ENCODE results near the gene PHKB.

PHKB gene

GRCh38 chr16:47721006-47721637, 260.0 kb downstream of the PHKB start:
- no peak for DNase-seq
- H3K4me3 ChIP-seq (ENCODE audit: low read depth, low read length) = no peak overlapping the region
- TF ChIP-seq, protein P1, sequence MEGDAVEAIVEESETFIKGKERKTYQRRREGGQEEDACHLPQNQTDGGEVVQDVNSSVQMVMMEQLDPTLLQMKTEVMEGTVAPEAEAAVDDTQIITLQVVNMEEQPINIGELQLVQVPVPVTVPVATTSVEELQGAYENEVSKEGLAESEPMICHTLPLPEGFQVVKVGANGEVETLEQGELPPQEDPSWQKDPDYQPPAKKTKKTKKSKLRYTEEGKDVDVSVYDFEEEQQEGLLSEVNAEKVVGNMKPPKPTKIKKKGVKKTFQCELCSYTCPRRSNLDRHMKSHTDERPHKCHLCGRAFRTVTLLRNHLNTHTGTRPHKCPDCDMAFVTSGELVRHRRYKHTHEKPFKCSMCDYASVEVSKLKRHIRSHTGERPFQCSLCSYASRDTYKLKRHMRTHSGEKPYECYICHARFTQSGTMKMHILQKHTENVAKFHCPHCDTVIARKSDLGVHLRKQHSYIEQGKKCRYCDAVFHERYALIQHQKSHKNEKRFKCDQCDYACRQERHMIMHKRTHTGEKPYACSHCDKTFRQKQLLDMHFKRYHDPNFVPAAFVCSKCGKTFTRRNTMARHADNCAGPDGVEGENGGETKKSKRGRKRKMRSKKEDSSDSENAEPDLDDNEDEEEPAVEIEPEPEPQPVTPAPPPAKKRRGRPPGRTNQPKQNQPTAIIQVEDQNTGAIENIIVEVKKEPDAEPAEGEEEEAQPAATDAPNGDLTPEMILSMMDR (IDR thresholded peaks at IDR 0.05; ENCODE audit: low read depth, low read length, missing control alignments) = no peak
- no peaks in the 10 kb centered on the region for H3K27me3 ChIP-seq (replicated peaks)
- H3K27ac ChIP-seq = no peak overlapping the region
- no peaks in the 10 kb centered on the region for H3K36me3 ChIP-seq (replicated peaks)
- in situ Hi-C loops (cut with HindIII; ENCODE audit: low pct_ligation_motif_present, low sequenced_read_pairs) = no loop called here

DNA sequence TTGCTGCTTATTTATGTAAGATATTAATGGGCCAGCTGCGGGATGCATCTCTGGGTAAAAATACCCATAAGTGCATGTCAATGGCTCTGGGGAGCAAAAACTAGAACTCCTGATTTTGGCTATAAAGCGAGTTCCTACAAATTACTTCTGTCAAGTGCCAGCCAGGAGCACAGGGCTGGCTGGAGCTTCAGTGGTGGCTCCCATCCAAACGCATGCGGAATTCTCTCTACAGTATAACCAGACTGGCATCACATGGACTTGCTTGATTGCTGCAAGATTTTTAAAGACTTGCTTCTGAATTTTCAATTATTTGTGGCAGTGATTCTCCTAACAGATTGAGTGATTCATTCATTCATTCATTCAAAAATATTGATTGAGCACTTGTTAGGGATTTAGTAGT, 260.9 kb downstream of the PHKB start:
- no peak overlapping the region for H3K27ac ChIP-seq
- TF ChIP-seq, protein P1 (IDR thresholded peaks at IDR 0.05; ENCODE audit: low read depth, low read length, missing control alignments) = no peak
- no peaks in the 10 kb centered on the region for H3K36me3 ChIP-seq (replicated peaks)
- no peak overlapping the region for H3K4me3 ChIP-seq (ENCODE audit: low read depth, low read length)
- no peak for DNase-seq
- in situ Hi-C loops (cut with HindIII; ENCODE audit: low pct_ligation_motif_present, low sequenced_read_pairs) = no loop called here
- no peaks in the 10 kb centered on the region for H3K27me3 ChIP-seq (replicated peaks)

GRCh38 chr16:47724115-47724785, 263.1 kb downstream of the PHKB start:
- in situ Hi-C loops (cut with HindIII; ENCODE audit: low pct_ligation_motif_present, low sequenced_read_pairs) = no loop called here
- H3K27me3 ChIP-seq (replicated peaks) = no peaks in the 10 kb centered on the region
- no peaks in the 10 kb centered on the region for H3K36me3 ChIP-seq (replicated peaks)
- TF ChIP-seq, protein P1 (IDR thresholded peaks at IDR 0.05; ENCODE audit: low read depth, low read length, missing control alignments) = no peak
- H3K27ac ChIP-seq = no peak overlapping the region
- H3K4me3 ChIP-seq (ENCODE audit: low read depth, low read length) = no peak overlapping the region
- no peak for DNase-seq

GRCh38 chr16:47725188-47725695, 264.1 kb downstream of the PHKB start:
- TF ChIP-seq, protein P1 (IDR thresholded peaks at IDR 0.05; ENCODE audit: low read depth, low read length, missing control alignments) = no peak
- H3K27me3 ChIP-seq (replicated peaks) = no peaks in the 10 kb centered on the region
- in situ Hi-C loops (cut with HindIII; ENCODE audit: low pct_ligation_motif_present, low sequenced_read_pairs) = no loop called here
- no peak for DNase-seq
- no peak overlapping the region for H3K4me3 ChIP-seq (ENCODE audit: low read depth, low read length)
- no peaks in the 10 kb centered on the region for H3K36me3 ChIP-seq (replicated peaks)
- H3K27ac ChIP-seq = no peak overlapping the region

DNA sequence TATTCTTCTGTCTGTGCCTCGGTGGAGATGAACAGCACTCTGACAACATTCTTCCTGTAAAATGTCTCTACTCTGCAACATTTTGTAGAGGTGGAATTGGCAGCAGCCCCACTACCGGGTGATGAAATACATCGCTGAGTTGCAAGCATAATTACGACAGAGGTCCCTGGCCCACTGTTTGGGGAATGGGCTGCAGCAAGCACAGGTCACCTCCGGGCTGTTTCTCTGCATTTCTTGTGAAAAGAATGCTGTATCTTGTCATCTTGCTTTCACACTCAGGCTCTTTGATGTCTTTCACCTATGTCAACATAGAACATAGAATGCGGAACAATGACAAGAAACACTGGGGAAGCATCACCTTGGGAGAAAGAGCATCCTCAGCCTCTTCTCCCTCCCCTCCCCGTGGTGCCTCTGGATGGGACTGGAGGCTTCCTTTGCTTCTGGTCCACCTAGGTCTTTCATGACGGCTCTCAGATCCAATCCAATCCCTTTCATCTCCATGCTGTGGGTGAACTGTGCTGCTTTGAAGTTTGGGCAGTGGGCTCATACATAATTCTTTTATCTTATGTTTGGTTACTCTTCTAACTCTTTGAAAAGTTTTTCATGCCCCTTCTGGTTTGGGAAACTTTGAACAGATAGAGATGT, 265.0 kb downstream of the PHKB start:
- Histone ChIP-seq H3K27me3 (replicated peaks) (no peaks in the 10 kb centered on the region), H3K27ac (no peak overlapping the region), H3K4me3 (ENCODE audit: low read depth, low read length) (no peak overlapping the region), H3K36me3 (replicated peaks) (no peaks in the 10 kb centered on the region)
- in situ Hi-C loops (cut with HindIII; ENCODE audit: low pct_ligation_motif_present, low sequenced_read_pairs) = no loop called here
- TF ChIP-seq, protein P1 (IDR thresholded peaks at IDR 0.05; ENCODE audit: low read depth, low read length, missing control alignments) = no peak
- DNase-seq = no peak

Data from brain microvascular endothelial cell (primary cell).